K562 (cell line): ENCODE measurements around the gene GPR179. TPM values are rescaled to one million over a fixed set of nuclear protein-coding genes. Genes with fewer than 3 reads are reported as not detected.
A peak's percentile ranks its signal among the peaks of the same experiment; 100 is the strongest.

Source experiments
- ATAC-seq: fragments of 200-7000 bp; cut with Tn5 transposase; 3 replicates; pipeline ENCODE4 v1.9.1; 2020; ENCODE audit warnings: moderate library complexity
- BruUV-seq: library from RNA; stranded (reverse); fragments of 400-500 nt; replicated peaks from 2 replicates; lab custom pipeline; 2021; lab: Mats Ljungman, UMichigan
- CTCF ChIA-PET: fragments of 300-600 bp; formaldehyde crosslinking; extraction: SDS; loops from one replicate; lab custom pipeline; 2021; ENCODE audit warnings: low intra/inter-chr PET ratio; lab: Yijun Ruan, JAX
- POLR2A ChIA-PET: fragments of 300-600, 350-650 bp; sonication (Branson Sonifier 250); formaldehyde crosslinking; extraction: SDS; loops from one replicate; lab custom pipeline; 2021; ENCODE audit warnings: antibody characterized with exemption, inconsistent platforms; lab: Yijun Ruan, JAX
- DNase-seq, 4 experiments: peaks; one replicate each; pipeline versions ENCODE4 v3.0.0 to v3.0.0-alpha.2; 2011 to 2018; ENCODE audit warnings: low spot score in 3 of 4, mixed read lengths in 3 of 4; ENCODE audit errors: extremely low read depth in 1 of 4
- FAIRE-seq: peaks from 2 replicates; lab custom pipeline; 2011; peaks lifted over from hg19 to GRCh38; lab: Jason Lieb, UNC
- H2AFZ ChIP-seq: 2 replicates; pipeline ENCODE4 v1.6.0; 2011; ENCODE audit warnings: low read depth, low read length, control low read depth, inconsistent platforms
- H3K27ac ChIP-seq: fragments of 200-600 bp; 3 replicates; pipeline ENCODE4 v1.8.0; 2011; ENCODE audit warnings: low read depth, mild to moderate bottlenecking, control low read depth, inconsistent platforms, low read length, moderate library complexity, mixed read lengths; ENCODE audit errors: extremely low read depth
- H3K27me3 ChIP-seq, 2 experiments: fragments of 300-600 bp in 1 of 2; 2 replicates in 1 of 2; 3 replicates in 1 of 2; pipeline versions ENCODE4 v1.6.0 to v1.8.0; 2011; ENCODE audit warnings: inconsistent platforms in 2 of 2, low read length in 2 of 2, mild to moderate bottlenecking in 1 of 2, mixed read lengths in 1 of 2, moderate library complexity in 1 of 2; ENCODE audit not compliant: control insufficient read depth in 2 of 2, insufficient read depth in 2 of 2
- H3K36me3 ChIP-seq: fragments of 300-600 bp; 3 replicates; pipeline ENCODE4 v1.8.0; 2011; ENCODE audit warnings: mild to moderate bottlenecking, low read length, inconsistent platforms; ENCODE audit not compliant: control insufficient read depth, insufficient read depth
- H3K4me1 ChIP-seq, 2 experiments: fragments of 200-600 bp in 1 of 2; replicated peaks in 1 of 2; 2 replicates in 1 of 2; 3 replicates in 1 of 2; pipeline versions ENCODE4 v1.5.1 to v1.8.0; 2011; ENCODE audit warnings: inconsistent platforms in 2 of 2, low read length in 2 of 2, mild to moderate bottlenecking in 1 of 2, mixed read lengths in 1 of 2, moderate library complexity in 1 of 2; ENCODE audit not compliant: control insufficient read depth in 2 of 2, insufficient read depth in 2 of 2
- H3K4me2 ChIP-seq: 2 replicates; pipeline ENCODE4 v1.6.1; 2011; ENCODE audit warnings: low read length, control low read depth, inconsistent platforms, mixed read lengths; ENCODE audit not compliant: insufficient read depth
- H3K4me3 ChIP-seq: fragments of 200-600 bp; sonication (generic), shearing (Covaris generic); 2 replicates; pipeline ENCODE4 v1.5.1; 2016; ENCODE audit warnings: control low read depth, inconsistent platforms
- H3K79me2 ChIP-seq: fragments of 200-600 bp; 3 replicates; pipeline ENCODE4 v1.8.0; 2011; ENCODE audit warnings: low read length, inconsistent platforms; ENCODE audit not compliant: control insufficient read depth, insufficient read depth
- H3K9ac ChIP-seq, 2 experiments: 2 replicates each; pipeline versions ENCODE4 v1.6.0 to v1.6.1; 2011; ENCODE audit warnings: low read depth in 2 of 2, low read length in 2 of 2, control low read depth in 1 of 2, inconsistent platforms in 1 of 2, mild to moderate bottlenecking in 1 of 2, mixed read lengths in 1 of 2; ENCODE audit not compliant: insufficient read depth in 1 of 2
- H3K9me1 ChIP-seq: one replicate; pipeline ENCODE4 v1.6.0; 2011; ENCODE audit warnings: inconsistent platforms, mild to moderate bottlenecking, low read length, moderate library complexity; ENCODE audit not compliant: control insufficient read depth, insufficient read depth
- H3K9me3 ChIP-seq: replicated peaks from 2 replicates; pipeline ENCODE4 v1.5.1; 2011; ENCODE audit warnings: low read depth, low read length, inconsistent platforms; ENCODE audit not compliant: control insufficient read depth, insufficient read depth
- H4K20me1 ChIP-seq: replicated peaks from 2 replicates; pipeline ENCODE4 v1.6.1; 2011; ENCODE audit warnings: low read length, inconsistent platforms, mixed read lengths; ENCODE audit not compliant: control insufficient read depth, insufficient read depth
- EGR1 ChIP-seq: fragments of 450-650 bp; conservative IDR thresholded peaks from 2 replicates; pipeline ENCODE4 v1.6.1; 2017; ENCODE audit warnings: mild to moderate bottlenecking
- FOXP1 ChIP-seq: sonication (generic); formaldehyde crosslinking; IDR thresholded peaks from 2 replicates; pipeline ENCODE4 v1.8.0; 2022; ENCODE audit warnings: mild to moderate bottlenecking, missing genetic modification reagents
- POLR2G ChIP-seq: fragments of 200-400 bp; formaldehyde crosslinking; IDR thresholded peaks from 2 replicates; pipeline ENCODE4 v1.6.1; 2017; ENCODE audit warnings: low read depth, mild to moderate bottlenecking, antibody characterized with exemption, low read length, moderate library complexity
- RB1 ChIP-seq: fragments of 450-650 bp; IDR thresholded peaks from 2 replicates; pipeline ENCODE4 v1.6.1; 2017; ENCODE audit warnings: low read depth, mild to moderate bottlenecking
- RBBP5 ChIP-seq: fragments of 200-600 bp; sonication (generic); IDR thresholded peaks from 2 replicates; pipeline ENCODE4 v1.6.1; 2012; ENCODE audit warnings: borderline replicate concordance, mild to moderate bottlenecking, low read length, control low read depth, inconsistent platforms; ENCODE audit not compliant: insufficient read depth, poor library complexity, severe bottlenecking
- RBFOX2 ChIP-seq: fragments of 200-400 bp; formaldehyde crosslinking; IDR thresholded peaks from 2 replicates; pipeline ENCODE4 v1.6.1; 2017; ENCODE audit warnings: low read depth, mild to moderate bottlenecking, low read length, moderate library complexity
- RNF2 ChIP-seq: sonication (generic); IDR thresholded peaks from 2 replicates; pipeline ENCODE4 v1.6.1; 2016
- SRSF1 ChIP-seq: fragments of 200-400 bp; formaldehyde crosslinking; IDR thresholded peaks from 2 replicates; pipeline ENCODE4 v1.6.1; 2017; ENCODE audit warnings: mild to moderate bottlenecking, low read depth, low read length, moderate library complexity
- UBTF ChIP-seq, 2 experiments: IDR thresholded peaks; 2 replicates each; pipeline ENCODE4 v1.6.1; 2012; ENCODE audit warnings: improper control_type of control experiment in 2 of 2, low read depth in 2 of 2, low read length in 2 of 2, borderline replicate concordance in 1 of 2
- ZBED1 ChIP-seq: IDR thresholded peaks from 2 replicates; pipeline ENCODE4 v1.6.1; 2014
- WGBS: fragments of 100-300 bp; shearing (Covaris generic); methylation state at CpG from one replicate; pipeline ENCODE4 v1.1.6; 2016; ENCODE audit warnings: low coverage, mixed read lengths; ENCODE audit not compliant: insufficient coverage; ENCODE audit errors: missing lambda C conversion rate; 5-methylcytosine and 5-hydroxymethylcytosine counted together
- in situ Hi-C: fragments of 300-500 bp; cut with MboI; formaldehyde crosslinking; loops from 4 replicates; pipeline ENCODE4 v1.15.0; 2018; ENCODE audit warnings: inconsistent platforms, mixed read lengths
- intact Hi-C: fragments of 100-400 bp; cut with micrococcal nuclease; formaldehyde crosslinking; loops from 2 replicates; pipeline ENCODE4 v1.14.2; 2022
- polyA plus RNA-seq, 8 experiments: library from polyadenylated mRNA; depleted of rRNA in 4 of 8; stranded (reverse) in 5 of 8; unstranded in 3 of 8; fragments of >200 nt; fragmentation: Nextera tagmentation in 2 of 8; fragmentation: Illumina TruSeq in 1 of 8; extraction: Ambion mirVana in 2 of 8; extraction: Trizol in 1 of 8; gene quantifications; 2 replicates each; pipeline versions ENCODE4 v1.2.1 to v1.2.3, GENCODE V29; 2011 to 2014; ENCODE audit warnings: inconsistent platforms in 1 of 8, missing spikeins in 1 of 8
- total RNA-seq, 7 experiments: library from RNA; depleted of rRNA in 6 of 7; stranded (reverse); fragments of >200 nt in 6 of 7; fragmentation: Illumina TruSeq in 2 of 7; extraction: Trizol in 2 of 7; gene quantifications; 2 replicates each; pipeline versions ENCODE4 v1.2.1 to v1.2.3, GENCODE V29; 2011 to 2021; ENCODE audit warnings: low replicate concordance in 1 of 7
- TF ChIP-seq, protein P1 (sequence below): fragments of 450-650 bp; formaldehyde crosslinking; IDR thresholded peaks from 2 replicates; pipeline ENCODE4 v1.4.0; 2020; ENCODE audit warnings: mild to moderate bottlenecking

Gene GPR179
- total and polyA plus RNA-seq, 9 of the 15 experiments (the other 6 are each of a cell fraction or from before 2014, with no cell fraction given) = not detected

DNA sequence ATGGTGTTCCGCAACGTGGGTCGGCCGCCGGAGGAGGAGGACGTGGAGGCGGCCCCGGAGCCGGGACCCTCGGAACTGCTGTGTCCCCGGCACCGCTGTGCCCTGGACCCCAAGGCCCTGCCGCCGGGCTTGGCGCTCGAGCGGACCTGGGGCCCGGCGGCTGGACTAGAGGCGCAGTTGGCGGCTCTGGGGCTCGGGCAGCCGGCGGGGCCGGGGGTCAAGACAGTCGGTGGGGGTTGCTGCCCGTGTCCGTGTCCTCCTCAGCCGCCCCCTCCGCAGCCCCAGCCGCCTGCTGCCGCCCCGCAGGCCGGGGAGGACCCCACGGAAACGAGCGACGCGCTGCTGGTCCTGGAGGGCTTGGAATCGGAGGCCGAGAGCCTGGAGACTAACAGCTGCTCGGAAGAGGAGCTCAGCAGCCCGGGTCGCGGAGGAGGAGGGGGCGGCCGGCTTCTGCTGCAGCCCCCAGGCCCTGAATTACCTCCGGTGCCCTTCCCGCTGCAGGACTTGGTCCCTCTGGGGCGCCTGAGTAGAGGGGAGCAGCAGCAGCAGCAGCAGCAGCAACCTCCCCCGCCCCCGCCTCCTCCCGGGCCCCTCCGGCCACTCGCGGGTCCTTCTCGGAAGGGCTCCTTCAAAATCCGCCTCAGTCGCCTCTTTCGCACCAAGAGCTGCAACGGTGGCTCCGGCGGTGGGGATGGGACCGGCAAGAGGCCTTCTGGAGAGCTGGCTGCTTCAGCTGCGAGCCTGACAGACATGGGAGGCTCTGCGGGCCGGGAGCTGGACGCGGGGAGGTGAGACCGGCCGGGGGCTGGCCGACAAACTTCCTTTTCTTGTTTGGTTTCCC lies 8.7 kb upstream of the GPR179 start:
- under 1% methylated on average over 41 of the region's 72 CpGs for WGBS
- peak overlapping the region; percentile 36; the same call in 1 of the 2 replicates for H2AFZ ChIP-seq
- no peak for FAIRE-seq
- H3K36me3 ChIP-seq = no peaks in the 10 kb centered on the region
- H3K27ac ChIP-seq = peak overlapping the region; percentile 64; the same call in 1 of the 3 replicates
- peaks cover 7% of the 10 kb centered on the region; the same call in 1 of the 2 replicates for H4K20me1 ChIP-seq
- no peaks in the 10 kb centered on the region for H3K9me1 ChIP-seq
- no peaks in the 10 kb centered on the region for H3K9me3 ChIP-seq
- peaks cover 22 to 23% of the 10 kb centered on the region in 2 experiments; a peak in 4 of 5 replicates for H3K4me1 ChIP-seq
- peak overlapping the region; percentile 88 for H3K4me2 ChIP-seq
- H3K79me2 ChIP-seq = peaks cover 21% of the 10 kb centered on the region
- ChIA-PET POLR2A (interaction anchor here (0.6 to 3.5 kb wide), 9 partner anchors 9 to 51 kb away, joined by 3 to 34 read pairs (median 3); partner anchors contain the start of gene GPR179), CTCF (interaction anchor here (3.8 kb wide), 1 partner anchor 62 kb away, joined by 42 read pairs; no protein-coding TSS in a partner anchor)
- H3K27me3 ChIP-seq = no peaks in the 10 kb centered on the region
- intact Hi-C loops (loop anchor here (5.0 kb wide), 1 partner anchor 315 kb away; no protein-coding TSS in a partner anchor), in situ Hi-C loops (no loop called here)
- peak; percentile 30 to 41 (median 34) for DNase-seq
- no peak for TF ChIP-seq SRSF1
- peak; percentile 57 for TF ChIP-seq EGR1
- no peak for TF ChIP-seq RNF2
- TF ChIP-seq UBTF (IDR thresholded peaks at IDR 0.05; ENCODE audit: borderline replicate concordance in 1 of 2, low read depth in 2 of 2, low read length in 2 of 2) = peak; percentile 28 to 44; a peak in 1 of 4 replicates
- TF ChIP-seq ZBED1 = peak; percentile 68; the same call in 1 of the 2 replicates
- peak; percentile 52 for TF ChIP-seq RBBP5
- 0 out of 2 replicates have a peak, but pooled peaks have one; percentile 4 for TF ChIP-seq RB1
- peak; percentile 6; the same call in 1 of the 2 replicates for TF ChIP-seq RBFOX2
- 0 out of 2 replicates have a peak, but pooled peaks have one; percentile 1 for TF ChIP-seq POLR2G
- no peak for TF ChIP-seq FOXP1 (CRISPR knock-in tag)
- TF ChIP-seq, protein P1, sequence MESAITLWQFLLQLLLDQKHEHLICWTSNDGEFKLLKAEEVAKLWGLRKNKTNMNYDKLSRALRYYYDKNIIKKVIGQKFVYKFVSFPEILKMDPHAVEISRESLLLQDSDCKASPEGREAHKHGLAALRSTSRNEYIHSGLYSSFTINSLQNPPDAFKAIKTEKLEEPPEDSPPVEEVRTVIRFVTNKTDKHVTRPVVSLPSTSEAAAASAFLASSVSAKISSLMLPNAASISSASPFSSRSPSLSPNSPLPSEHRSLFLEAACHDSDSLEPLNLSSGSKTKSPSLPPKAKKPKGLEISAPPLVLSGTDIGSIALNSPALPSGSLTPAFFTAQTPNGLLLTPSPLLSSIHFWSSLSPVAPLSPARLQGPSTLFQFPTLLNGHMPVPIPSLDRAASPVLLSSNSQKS = no peak
- BruUV-seq = no TSS peak
- peak overlapping the region; percentile 72 to 91; a peak in 3 of 4 replicates for H3K9ac ChIP-seq
- ATAC-seq = peak; percentile 26
- peak overlapping the region; percentile 73 for H3K4me3 ChIP-seq
